Lower leg skin (tissue), 4 donors: Measurements from ENCODE around the gene BTC. TPM values are rescaled to one million over a fixed set of nuclear protein-coding genes. Genes with fewer than 3 reads are reported as not detected.

ENCODE experiments used
- DNase-seq, 2 donors: peaks; one replicate each; pipeline ENCODE4 v3.0.0-alpha.2; 2019; ENCODE audit warnings: low spot score in 2 of 2
- H3K4me3 ChIP-seq: fragments of 200-600 bp; sonication (generic); 2 replicates; pipeline ENCODE4 v1.5.1; 2017; ENCODE audit warnings: mild to moderate bottlenecking, low read depth; ENCODE audit not compliant: poor library complexity, severe bottlenecking
- CTCF ChIP-seq, 3 donors: fragments of 450-650 bp; IDR thresholded peaks; one replicate each; pipeline ENCODE4 v1.5.1; 2016; ENCODE audit warnings: antibody characterized with exemption in 3 of 3, mild to moderate bottlenecking in 3 of 3, moderate library complexity in 2 of 3
- POLR2A ChIP-seq, 2 donors: fragments of 450-650 bp; IDR thresholded peaks; one replicate each; pipeline ENCODE4 v1.6.1; 2016 to 2017; ENCODE audit warnings: antibody characterized with exemption in 2 of 2, mild to moderate bottlenecking in 1 of 2, moderate library complexity in 1 of 2
- WGBS, 2 donors: methylation state at CpG; one replicate each; pipeline ENCODE4 v1.1.5; 2018; 5-methylcytosine and 5-hydroxymethylcytosine counted together
- intact Hi-C: fragments of 100-400 bp; cut with DNase I; formaldehyde crosslinking; loops from one replicate; pipeline ENCODE4 v1.15.0; 2023; ENCODE audit warnings: low total_unique reads
- total RNA-seq, 4 donors: library from RNA; depleted of rRNA; stranded (reverse); fragments of >200 nt; gene quantifications; one replicate each; pipeline ENCODE4 v1.1.0, GENCODE V29; 2016

BTC gene
- total RNA-seq: 10 to 100 TPM; 35.7 to 99.6 (median 54.9) TPM

DNA sequence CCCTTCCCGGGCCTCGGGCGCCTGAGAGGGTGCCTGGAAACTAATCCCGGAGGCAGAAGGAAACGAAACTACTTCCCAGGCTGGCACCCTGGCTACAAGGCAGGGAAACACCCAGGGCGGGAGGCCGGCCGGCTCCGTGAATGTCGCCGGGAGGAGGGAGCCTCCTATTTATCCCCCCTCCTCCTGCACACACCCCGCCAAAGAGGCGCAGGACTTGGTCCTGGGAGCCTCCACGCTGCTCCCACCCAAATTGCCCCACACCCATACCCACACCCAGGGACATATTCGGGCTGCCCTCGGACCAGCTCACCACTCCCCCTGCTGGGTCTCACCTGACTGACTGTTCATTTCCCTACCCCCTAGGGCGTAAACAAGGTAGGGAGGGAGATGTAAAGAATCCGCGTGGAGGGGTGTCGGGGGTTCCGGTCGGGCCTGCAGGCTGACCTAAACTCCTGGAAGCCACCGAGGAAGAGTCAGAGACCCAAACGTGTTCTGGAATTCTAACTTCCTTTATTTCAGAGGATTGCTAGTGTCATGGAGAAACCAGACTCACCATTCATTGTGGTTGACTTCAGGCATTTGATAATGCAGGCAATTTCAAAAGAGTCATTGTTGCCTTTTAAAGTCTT is at the start of gene BTC:
Gene BTC (minus strand): TSS at position 142 of the 629 bp plus-strand sequence. CDS start 198 bp downstream, outside the sequence.
- peak in 1 of 2 donors; percentile 13 for DNase-seq
- TF ChIP-seq POLR2A (IDR thresholded peaks at IDR 0.05) (no peak), CTCF (IDR thresholded peaks at IDR 0.05) (no peak)
- H3K4me3 ChIP-seq: peak within 1 kb of the TSS; percentile 29
- WGBS, 2 donors: 1 to 2% methylated on average over 21 to 24 of the region's 24 CpGs
- intact Hi-C loops: no loop called here

DNA sequence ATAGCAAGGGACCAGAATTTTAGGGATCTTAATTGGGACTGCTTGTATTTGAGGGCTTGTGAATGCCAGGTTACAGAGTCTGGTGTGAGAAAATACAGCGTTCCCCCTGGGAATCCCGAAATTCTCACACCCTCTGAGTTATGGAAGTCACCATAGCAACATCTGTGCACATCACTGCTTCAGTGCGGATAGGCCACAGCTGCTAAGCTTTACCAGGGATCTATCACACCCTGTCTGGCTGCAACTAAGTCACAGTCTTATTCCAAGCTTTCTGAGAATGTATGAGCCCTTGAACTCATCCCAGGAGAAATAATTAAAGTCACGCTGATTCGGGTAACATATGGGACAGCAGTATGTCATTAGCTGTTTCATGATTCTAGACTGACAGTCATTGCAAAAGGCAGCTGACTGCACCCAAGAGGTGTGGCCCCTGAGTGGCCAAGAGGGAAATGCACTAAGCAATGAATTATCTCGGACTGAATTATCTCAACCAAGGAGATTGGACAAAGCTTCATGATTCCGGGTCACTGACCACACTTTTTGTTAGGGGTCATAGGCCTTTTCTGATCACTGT is 46.7 kb upstream of the BTC start:
- H3K4me3 ChIP-seq: no peak overlapping the region
- whole genome bisulfite sequencing, 2 donors: 54 to 71% methylated on average over 7 of the region's 7 CpGs
- no peak for TF ChIP-seq POLR2A (IDR thresholded peaks at IDR 0.05)
- no peak for TF ChIP-seq CTCF (IDR thresholded peaks at IDR 0.05)
- intact Hi-C loops: no loop called here
- DNase-seq: no peak

GRCh38 chr4:74838746-74839370 is 44.5 kb upstream of the BTC start:
- DNase-seq: no peak
- no peak overlapping the region for H3K4me3 ChIP-seq
- TF ChIP-seq POLR2A (IDR thresholded peaks at IDR 0.05) (no peak), CTCF (IDR thresholded peaks at IDR 0.05) (no peak)
- WGBS, 2 donors: 77 to 88% methylated on average over 4 of the region's 4 CpGs
- intact Hi-C loops: no loop called here

- no peak for TF ChIP-seq CTCF (IDR thresholded peaks at IDR 0.05)
- no peak for DNase-seq
- intact Hi-C loops: no loop called here
- no peak overlapping the region for H3K4me3 ChIP-seq
- WGBS, 2 donors: 79 to 94% methylated on average over 1 of the region's 1 CpG
Observed at GRCh38 chr4:74830928-74831327, 36.6 kb upstream of the BTC start.

DNA sequence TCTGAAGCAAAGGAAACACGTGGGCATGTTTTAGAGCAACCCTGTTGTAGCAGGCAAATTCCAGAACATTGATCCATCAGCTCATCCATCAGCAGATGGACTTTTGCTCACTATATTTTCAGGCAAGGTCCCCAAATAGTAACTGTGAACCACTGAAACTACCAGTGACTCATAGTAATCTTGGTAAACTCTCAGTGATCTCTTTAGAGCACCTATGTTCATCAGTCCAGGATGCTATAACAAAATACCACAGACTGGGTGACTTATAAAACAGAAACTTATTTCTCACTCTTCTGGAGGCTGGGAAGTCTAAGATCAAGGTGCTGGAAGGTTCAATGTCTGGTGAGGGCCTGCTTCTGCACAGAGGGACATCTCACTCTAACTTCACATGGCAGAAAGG is 28.9 kb upstream of the BTC start:
- WGBS, 2 donors: 36 to 50% methylated on average over 1 of the region's 1 CpG
- intact Hi-C loops: no loop called here
- H3K4me3 ChIP-seq: no peak overlapping the region
- DNase-seq: no peak
- TF ChIP-seq CTCF (IDR thresholded peaks at IDR 0.05) (no peak), POLR2A (IDR thresholded peaks at IDR 0.05) (no peak)
